Heart left ventricle (tissue), 13 donors: ENCODE measurements around the gene ILDR1.

Experiments used
- POLR2A ChIP-seq, 2 donors: fragments of 450-650 bp; IDR thresholded peaks; one replicate each; pipeline ENCODE4 v1.6.1; 2017; ENCODE audit warnings: antibody characterized with exemption in 2 of 2, mild to moderate bottlenecking in 2 of 2, moderate library complexity in 2 of 2
- TF ChIP-seq, protein P1 (sequence below), 12 donors: fragments of 200-600 bp; sonication (generic) in 4 of 12; IDR thresholded peaks; one replicate each; pipeline versions ENCODE4 v1.5.0 to v1.8.0; 2018 to 2022; ENCODE audit warnings: antibody characterized with exemption in 12 of 12, mild to moderate bottlenecking in 5 of 12
- donor health status: ischemic (EF 13 %, LVEDD 7.1; RV severe dilation, severe dysfunction).
- donor health status: DM: no; HTN: yes; CAD: no.
- donor health status: DM: no; HTN: no; CAD: no.
- donor health status: ischemic (EF 25% LVEDD 6.9; RV normal size, moderate dysfunction).
- donor health status: ischemic (EF 25% LVEDD 5.7; RV mildly dilated, moderate dysfunction).
- donor health status: ischemic (EF 35%, LVEDD 5.7; RV mildly dilated, moderate dysfunction).
- donor health status: nonischemic (EF 11% LVEDD 7.7; RV severe dilation, severe dysfunction).
- donor health status: DM: yes; HTN: yes; CAD: no.
- donor health status: PGD.
- donor health status: ischemic (EF 29% LVEDD 5.4; RV normal size, mild dysfunction).
- donor health status: nonischemic (EF 23%, LVEDD 6.1; RV moderate dilation, normal function).

DNA sequence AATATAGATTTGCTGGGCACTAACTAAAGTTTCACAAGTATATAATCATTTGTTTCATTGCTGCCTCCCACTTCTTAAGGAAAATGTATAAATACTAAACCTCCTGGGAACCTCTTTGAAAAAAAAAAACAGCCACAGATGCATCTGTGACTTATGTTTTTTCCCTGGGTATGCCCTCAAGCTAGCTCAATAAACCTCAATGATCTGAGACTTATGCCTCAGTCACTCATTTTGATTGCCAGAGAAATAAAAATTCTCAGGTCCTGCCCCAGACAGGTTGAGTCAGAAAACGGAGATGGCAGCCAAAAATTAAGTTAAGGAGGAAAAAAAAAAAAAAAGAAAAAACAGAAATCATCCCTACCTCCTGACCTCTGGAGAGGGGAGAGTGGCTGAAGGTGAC lies 22.1 kb downstream of the ILDR1 start:
- TF ChIP-seq, protein P1, sequence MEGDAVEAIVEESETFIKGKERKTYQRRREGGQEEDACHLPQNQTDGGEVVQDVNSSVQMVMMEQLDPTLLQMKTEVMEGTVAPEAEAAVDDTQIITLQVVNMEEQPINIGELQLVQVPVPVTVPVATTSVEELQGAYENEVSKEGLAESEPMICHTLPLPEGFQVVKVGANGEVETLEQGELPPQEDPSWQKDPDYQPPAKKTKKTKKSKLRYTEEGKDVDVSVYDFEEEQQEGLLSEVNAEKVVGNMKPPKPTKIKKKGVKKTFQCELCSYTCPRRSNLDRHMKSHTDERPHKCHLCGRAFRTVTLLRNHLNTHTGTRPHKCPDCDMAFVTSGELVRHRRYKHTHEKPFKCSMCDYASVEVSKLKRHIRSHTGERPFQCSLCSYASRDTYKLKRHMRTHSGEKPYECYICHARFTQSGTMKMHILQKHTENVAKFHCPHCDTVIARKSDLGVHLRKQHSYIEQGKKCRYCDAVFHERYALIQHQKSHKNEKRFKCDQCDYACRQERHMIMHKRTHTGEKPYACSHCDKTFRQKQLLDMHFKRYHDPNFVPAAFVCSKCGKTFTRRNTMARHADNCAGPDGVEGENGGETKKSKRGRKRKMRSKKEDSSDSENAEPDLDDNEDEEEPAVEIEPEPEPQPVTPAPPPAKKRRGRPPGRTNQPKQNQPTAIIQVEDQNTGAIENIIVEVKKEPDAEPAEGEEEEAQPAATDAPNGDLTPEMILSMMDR (IDR thresholded peaks at IDR 0.05), result no peak
- no peak for TF ChIP-seq POLR2A (IDR thresholded peaks at IDR 0.05)
